ENCODE results near the gene SNED1. TPM values are rescaled to one million over a fixed set of nuclear protein-coding genes. Genes with fewer than 3 reads are reported as not detected.

SNED1 gene
- total and polyA plus RNA-seq, 2 donors (not counting 1 experiment from before 2014, with no cell fraction given) = 27.2 to 39.5 TPM

GRCh38 chr2:241050624-241051577 is 52.5 kb downstream of the SNED1 start:
- no peaks in the 10 kb centered on the region for H4K20me1 ChIP-seq (ENCODE audit: control insufficient read depth, extremely low read depth, insufficient read depth, low read length)
- no peaks in the 10 kb centered on the region for H3K4me1 ChIP-seq (ENCODE audit: control insufficient read depth, extremely low read depth, insufficient read depth, low read length)
- no peaks in the 10 kb centered on the region for H3K27me3 ChIP-seq (ENCODE audit: control insufficient read depth, insufficient read depth, low read length)
- no peaks in the 10 kb centered on the region for H3K79me2 ChIP-seq (ENCODE audit: control insufficient read depth, insufficient read depth, low read length)
- no peak overlapping the region for H2AFZ ChIP-seq (ENCODE audit: low read length)
- no peak overlapping the region for H3K4me3 ChIP-seq (replicated peaks in 1 of 4; ENCODE audit: control extremely low read depth in 1 of 4, insufficient read depth in 1 of 4, low read depth in 3 of 4, low read length in 4 of 4)
- no peak overlapping the region for H3K9ac ChIP-seq (ENCODE audit: insufficient read depth, low read length)
- H3K27ac ChIP-seq (ENCODE audit: insufficient read depth, low read length) = no peak overlapping the region
- no peak for DNase-seq (ENCODE audit: low read depth in 2 of 2)
- H3K9me3 ChIP-seq (ENCODE audit: control insufficient read depth, insufficient read depth, low read depth, low read length) = no peaks in the 10 kb centered on the region
- no peak overlapping the region for H3K4me2 ChIP-seq (ENCODE audit: extremely low read depth, insufficient read depth, low read length)
- TF ChIP-seq, protein P1, sequence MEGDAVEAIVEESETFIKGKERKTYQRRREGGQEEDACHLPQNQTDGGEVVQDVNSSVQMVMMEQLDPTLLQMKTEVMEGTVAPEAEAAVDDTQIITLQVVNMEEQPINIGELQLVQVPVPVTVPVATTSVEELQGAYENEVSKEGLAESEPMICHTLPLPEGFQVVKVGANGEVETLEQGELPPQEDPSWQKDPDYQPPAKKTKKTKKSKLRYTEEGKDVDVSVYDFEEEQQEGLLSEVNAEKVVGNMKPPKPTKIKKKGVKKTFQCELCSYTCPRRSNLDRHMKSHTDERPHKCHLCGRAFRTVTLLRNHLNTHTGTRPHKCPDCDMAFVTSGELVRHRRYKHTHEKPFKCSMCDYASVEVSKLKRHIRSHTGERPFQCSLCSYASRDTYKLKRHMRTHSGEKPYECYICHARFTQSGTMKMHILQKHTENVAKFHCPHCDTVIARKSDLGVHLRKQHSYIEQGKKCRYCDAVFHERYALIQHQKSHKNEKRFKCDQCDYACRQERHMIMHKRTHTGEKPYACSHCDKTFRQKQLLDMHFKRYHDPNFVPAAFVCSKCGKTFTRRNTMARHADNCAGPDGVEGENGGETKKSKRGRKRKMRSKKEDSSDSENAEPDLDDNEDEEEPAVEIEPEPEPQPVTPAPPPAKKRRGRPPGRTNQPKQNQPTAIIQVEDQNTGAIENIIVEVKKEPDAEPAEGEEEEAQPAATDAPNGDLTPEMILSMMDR (conservative IDR thresholded peaks at IDR 0.05 in 1 of 2, IDR thresholded peaks at IDR 0.05 in 1 of 2; ENCODE audit: low read depth in 1 of 2, low read length in 2 of 2) = no peak
- no peak for TF ChIP-seq EZH2 (IDR thresholded peaks at IDR 0.05; ENCODE audit: low read length, missing control alignments)
- peaks cover 12% of the 10 kb centered on the region for H3K36me3 ChIP-seq (ENCODE audit: control insufficient read depth, insufficient read depth, low read length)

- no peaks in the 10 kb centered on the region for H3K4me1 ChIP-seq (ENCODE audit: control insufficient read depth, extremely low read depth, insufficient read depth, low read length)
- no peak for TF ChIP-seq EZH2 (IDR thresholded peaks at IDR 0.05; ENCODE audit: low read length, missing control alignments)
- TF ChIP-seq, protein P1 (conservative IDR thresholded peaks at IDR 0.05 in 1 of 2, IDR thresholded peaks at IDR 0.05 in 1 of 2; ENCODE audit: low read depth in 1 of 2, low read length in 2 of 2) = no peak
- no peak for DNase-seq (ENCODE audit: low read depth in 2 of 2)
These were observed 53.4 kb downstream of the SNED1 start for GRCh38 chr2:241051578-241052487.

More at GRCh38 chr2:241051578-241052487, 53.4 kb downstream of the SNED1 start:
- no peak overlapping the region for H3K9ac ChIP-seq (ENCODE audit: insufficient read depth, low read length)
- no peaks in the 10 kb centered on the region for H3K79me2 ChIP-seq (ENCODE audit: control insufficient read depth, insufficient read depth, low read length)
- no peak overlapping the region for H3K4me2 ChIP-seq (ENCODE audit: extremely low read depth, insufficient read depth, low read length)
- H3K36me3 ChIP-seq (ENCODE audit: control insufficient read depth, insufficient read depth, low read length) = peaks cover 12% of the 10 kb centered on the region
- no peak overlapping the region for H3K4me3 ChIP-seq (replicated peaks in 1 of 4; ENCODE audit: control extremely low read depth in 1 of 4, insufficient read depth in 1 of 4, low read depth in 3 of 4, low read length in 4 of 4)
- H4K20me1 ChIP-seq (ENCODE audit: control insufficient read depth, extremely low read depth, insufficient read depth, low read length) = no peaks in the 10 kb centered on the region
- no peaks in the 10 kb centered on the region for H3K27me3 ChIP-seq (ENCODE audit: control insufficient read depth, insufficient read depth, low read length)
- no peaks in the 10 kb centered on the region for H3K9me3 ChIP-seq (ENCODE audit: control insufficient read depth, insufficient read depth, low read depth, low read length)
- H3K27ac ChIP-seq (ENCODE audit: insufficient read depth, low read length) = no peak overlapping the region
- no peak overlapping the region for H2AFZ ChIP-seq (ENCODE audit: low read length)
